ENCODE data around the gene NKD2.

- TF ChIP-seq, protein P1, sequence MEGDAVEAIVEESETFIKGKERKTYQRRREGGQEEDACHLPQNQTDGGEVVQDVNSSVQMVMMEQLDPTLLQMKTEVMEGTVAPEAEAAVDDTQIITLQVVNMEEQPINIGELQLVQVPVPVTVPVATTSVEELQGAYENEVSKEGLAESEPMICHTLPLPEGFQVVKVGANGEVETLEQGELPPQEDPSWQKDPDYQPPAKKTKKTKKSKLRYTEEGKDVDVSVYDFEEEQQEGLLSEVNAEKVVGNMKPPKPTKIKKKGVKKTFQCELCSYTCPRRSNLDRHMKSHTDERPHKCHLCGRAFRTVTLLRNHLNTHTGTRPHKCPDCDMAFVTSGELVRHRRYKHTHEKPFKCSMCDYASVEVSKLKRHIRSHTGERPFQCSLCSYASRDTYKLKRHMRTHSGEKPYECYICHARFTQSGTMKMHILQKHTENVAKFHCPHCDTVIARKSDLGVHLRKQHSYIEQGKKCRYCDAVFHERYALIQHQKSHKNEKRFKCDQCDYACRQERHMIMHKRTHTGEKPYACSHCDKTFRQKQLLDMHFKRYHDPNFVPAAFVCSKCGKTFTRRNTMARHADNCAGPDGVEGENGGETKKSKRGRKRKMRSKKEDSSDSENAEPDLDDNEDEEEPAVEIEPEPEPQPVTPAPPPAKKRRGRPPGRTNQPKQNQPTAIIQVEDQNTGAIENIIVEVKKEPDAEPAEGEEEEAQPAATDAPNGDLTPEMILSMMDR (IDR thresholded peaks at IDR 0.05): no peak
- no peak for TF ChIP-seq USF2 (IDR thresholded peaks at IDR 0.05)
- no peak for TF ChIP-seq EP300 (IDR thresholded peaks at IDR 0.05)
- TF ChIP-seq MAFK (IDR thresholded peaks at IDR 0.05; ENCODE audit: partially characterized antibody): no peak
- TF ChIP-seq MYC (IDR thresholded peaks at IDR 0.05; ENCODE audit: borderline replicate concordance, low read length): no peak
- TF ChIP-seq, protein P2, sequence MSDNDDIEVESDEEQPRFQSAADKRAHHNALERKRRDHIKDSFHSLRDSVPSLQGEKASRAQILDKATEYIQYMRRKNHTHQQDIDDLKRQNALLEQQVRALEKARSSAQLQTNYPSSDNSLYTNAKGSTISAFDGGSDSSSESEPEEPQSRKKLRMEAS (IDR thresholded peaks at IDR 0.05): no peak
- no peak for TF ChIP-seq CHD2 (IDR thresholded peaks at IDR 0.05; ENCODE audit: low read length, partially characterized antibody)
- TF ChIP-seq POLR2A (IDR thresholded peaks at IDR 0.05; ENCODE audit: low read length): no peak
- TF ChIP-seq, protein P3, sequence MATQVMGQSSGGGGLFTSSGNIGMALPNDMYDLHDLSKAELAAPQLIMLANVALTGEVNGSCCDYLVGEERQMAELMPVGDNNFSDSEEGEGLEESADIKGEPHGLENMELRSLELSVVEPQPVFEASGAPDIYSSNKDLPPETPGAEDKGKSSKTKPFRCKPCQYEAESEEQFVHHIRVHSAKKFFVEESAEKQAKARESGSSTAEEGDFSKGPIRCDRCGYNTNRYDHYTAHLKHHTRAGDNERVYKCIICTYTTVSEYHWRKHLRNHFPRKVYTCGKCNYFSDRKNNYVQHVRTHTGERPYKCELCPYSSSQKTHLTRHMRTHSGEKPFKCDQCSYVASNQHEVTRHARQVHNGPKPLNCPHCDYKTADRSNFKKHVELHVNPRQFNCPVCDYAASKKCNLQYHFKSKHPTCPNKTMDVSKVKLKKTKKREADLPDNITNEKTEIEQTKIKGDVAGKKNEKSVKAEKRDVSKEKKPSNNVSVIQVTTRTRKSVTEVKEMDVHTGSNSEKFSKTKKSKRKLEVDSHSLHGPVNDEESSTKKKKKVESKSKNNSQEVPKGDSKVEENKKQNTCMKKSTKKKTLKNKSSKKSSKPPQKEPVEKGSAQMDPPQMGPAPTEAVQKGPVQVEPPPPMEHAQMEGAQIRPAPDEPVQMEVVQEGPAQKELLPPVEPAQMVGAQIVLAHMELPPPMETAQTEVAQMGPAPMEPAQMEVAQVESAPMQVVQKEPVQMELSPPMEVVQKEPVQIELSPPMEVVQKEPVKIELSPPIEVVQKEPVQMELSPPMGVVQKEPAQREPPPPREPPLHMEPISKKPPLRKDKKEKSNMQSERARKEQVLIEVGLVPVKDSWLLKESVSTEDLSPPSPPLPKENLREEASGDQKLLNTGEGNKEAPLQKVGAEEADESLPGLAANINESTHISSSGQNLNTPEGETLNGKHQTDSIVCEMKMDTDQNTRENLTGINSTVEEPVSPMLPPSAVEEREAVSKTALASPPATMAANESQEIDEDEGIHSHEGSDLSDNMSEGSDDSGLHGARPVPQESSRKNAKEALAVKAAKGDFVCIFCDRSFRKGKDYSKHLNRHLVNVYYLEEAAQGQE (IDR thresholded peaks at IDR 0.05): no peak
- TF ChIP-seq BCL3 (IDR thresholded peaks at IDR 0.05): no peak
- TF ChIP-seq POLR2AphosphoS2 (conservative IDR thresholded peaks at IDR 0.05; ENCODE audit: low read length): no peak
- no peak for TF ChIP-seq ZFP36 (IDR thresholded peaks at IDR 0.05; ENCODE audit: borderline replicate concordance, partially characterized antibody)
- no peak for TF ChIP-seq HMGXB4 (CRISPR knock-in tag; IDR thresholded peaks at IDR 0.05; ENCODE audit: borderline replicate concordance)
- TF ChIP-seq ESRRA (IDR thresholded peaks at IDR 0.05; ENCODE audit: borderline replicate concordance, low read length): no peak
Measured at GRCh38 chr5:1079486-1079885, 70.9 kb downstream of the NKD2 start.

All from A549 (cell line).